ENCODE measurements around the gene SLC5A5. TPM values are rescaled to one million over a fixed set of nuclear protein-coding genes. Genes with fewer than 3 reads are reported as not detected.
"Not testable (repeated sequence)": the region's sequence is repeated elsewhere in the genome, so short reads cannot be mapped to it uniquely, and the experiment has no call there.

The SLC5A5 gene
- total RNA-seq, 1 donor from 2014 or later = not detected

DNA sequence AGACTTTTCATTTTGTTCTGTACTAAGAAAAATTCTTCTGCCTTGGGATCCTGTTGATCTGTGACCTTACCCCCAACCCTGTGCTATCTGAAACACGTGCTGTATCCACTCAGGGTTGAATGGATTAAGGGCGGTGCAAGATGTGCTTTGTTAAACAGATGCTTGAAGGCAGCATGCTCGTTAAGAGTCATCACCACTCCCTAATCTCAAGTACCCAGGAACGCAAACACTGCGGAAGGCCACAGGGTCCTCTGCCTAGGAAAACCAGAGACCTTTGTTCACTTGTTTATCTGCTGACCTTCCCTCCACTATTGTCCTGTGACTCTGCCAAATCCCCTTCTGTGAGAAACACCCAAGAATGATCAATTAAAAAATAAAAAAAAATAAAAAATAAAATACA is 47.4 kb downstream of the SLC5A5 start:
- DNase-seq (ENCODE audit: low read depth, low spot score) = not testable (repeated sequence)

GRCh38 chr19:17920527-17920926 is 48.8 kb downstream of the SLC5A5 start:
- no peak for DNase-seq (ENCODE audit: low read depth, low spot score)

DNA sequence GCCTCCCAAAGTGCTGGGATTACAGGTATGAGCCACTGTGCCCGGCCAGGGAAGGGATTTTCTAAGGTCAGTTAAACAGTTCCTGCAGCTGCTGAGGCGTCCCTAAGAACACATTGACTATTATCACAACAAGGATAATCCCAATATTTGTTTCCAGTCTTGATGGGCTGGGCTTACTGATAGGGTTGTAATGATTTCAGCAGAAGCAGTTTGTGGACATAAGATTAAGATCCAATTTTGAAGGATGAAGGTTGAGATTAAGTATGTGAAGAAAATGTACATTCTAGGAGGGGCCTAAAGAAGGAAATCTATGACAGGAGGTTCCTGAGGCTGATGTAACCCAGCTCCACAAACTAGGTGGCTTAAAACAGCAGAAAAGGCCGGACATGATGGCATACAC is 50.4 kb downstream of the SLC5A5 start:
- DNase-seq (ENCODE audit: low read depth, low spot score) = no peak

- no peak for DNase-seq (ENCODE audit: low read depth, low spot score)
Observed at GRCh38 chr19:17926044-17926443, 54.3 kb downstream of the SLC5A5 start.

DNA sequence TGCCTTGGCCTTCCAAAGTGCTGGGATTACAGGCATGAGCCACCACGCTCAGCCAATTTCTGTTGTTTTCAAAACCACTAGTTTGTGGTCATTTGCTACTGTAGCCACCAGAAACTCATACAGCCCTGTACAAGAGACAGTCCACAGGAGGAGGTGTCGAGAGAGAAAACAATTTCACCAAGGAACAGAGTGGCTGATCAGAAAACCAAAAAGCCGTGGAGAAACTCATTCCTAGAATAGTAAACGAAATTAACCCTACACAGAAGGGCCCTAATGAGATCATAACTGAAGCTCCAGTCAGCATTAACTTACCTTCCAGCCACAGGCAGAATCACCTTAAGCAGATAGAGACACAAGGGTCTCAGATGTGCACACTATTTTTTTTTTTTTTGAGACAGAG is 57.3 kb downstream of the SLC5A5 start:
- no peak for DNase-seq (ENCODE audit: low read depth, low spot score)

DNA sequence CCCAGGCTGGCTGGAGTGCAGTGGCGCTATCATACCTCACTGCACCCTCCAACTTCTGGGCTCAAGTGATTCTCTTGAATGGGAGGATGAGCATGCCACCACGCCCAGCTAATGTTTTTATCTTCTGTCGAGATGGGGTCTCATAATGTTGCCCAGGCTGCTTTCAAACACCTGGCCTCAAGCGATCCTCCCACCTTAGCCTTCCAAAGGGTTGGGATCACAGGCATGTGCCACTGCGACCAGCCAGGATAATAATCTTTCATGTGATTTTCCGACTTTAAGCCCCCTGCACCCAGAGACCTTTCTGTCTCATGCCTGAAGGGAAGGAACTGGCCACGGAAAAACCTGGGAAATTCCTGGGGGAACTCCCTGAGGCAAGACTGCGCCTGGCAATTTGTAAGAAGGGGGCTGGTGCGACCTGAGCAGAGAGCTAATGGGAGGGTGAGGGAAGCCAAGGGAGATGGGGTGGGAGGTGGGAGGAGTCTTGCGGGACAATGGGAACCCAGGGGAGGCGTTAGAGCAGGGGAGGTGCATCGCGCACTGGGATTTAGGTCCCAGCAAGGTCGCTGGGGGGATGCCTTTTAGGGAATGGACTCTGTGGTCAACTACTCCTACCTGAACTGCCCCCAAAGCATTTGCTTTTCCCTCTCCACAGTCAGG is 59.9 kb downstream of the SLC5A5 start:
- no peak for DNase-seq (ENCODE audit: low read depth, low spot score)

DNA sequence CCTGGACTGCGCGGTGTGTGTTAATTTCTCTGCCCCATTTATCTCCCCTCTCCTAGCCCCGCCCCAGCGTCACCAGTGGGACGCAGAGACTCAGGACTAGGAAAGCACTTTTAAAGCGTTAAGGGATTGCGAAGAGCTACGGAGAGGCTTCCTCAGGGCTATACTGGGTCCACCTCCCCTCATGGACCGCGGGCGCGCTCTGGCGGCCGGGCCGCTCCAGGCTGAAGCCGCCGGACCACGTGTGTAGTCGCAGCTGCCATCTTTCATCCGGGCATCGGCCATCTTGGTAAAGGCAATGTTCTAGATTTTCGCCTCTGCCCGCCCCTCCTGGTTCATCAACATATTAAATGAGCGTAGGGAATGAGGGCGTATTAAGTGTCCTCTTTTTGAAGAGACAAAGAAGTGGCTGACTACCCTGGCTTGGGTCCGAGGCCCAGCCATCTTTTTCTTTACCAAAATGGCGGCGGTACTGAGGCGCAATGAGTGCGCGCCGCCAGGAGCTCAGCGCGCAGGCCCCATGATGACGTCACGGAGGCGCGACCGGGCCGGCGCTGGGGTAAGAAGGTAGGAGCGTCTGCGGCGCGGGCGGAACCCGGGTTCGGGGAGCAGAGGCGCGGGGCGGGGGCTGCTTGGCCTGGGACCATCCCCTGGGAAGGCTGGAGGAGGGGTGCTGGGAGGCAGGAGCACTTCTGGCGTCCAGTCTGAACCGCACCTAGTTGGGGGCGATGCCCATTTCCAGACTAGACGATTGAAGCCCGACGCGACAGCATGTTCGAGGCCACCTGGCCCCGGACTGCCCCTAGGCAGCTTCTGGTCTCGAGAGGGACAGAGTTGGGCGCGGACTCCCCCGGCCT is 61.0 kb downstream of the SLC5A5 start, which contains the start of gene CCDC124:
TSS of gene CCDC124 (plus strand) at position 531 of the 854 bp plus-strand sequence. CDS start 3,406 bp downstream, outside the sequence.
- DNase-seq (ENCODE audit: low read depth, low spot score) = peak; percentile 61

DNA sequence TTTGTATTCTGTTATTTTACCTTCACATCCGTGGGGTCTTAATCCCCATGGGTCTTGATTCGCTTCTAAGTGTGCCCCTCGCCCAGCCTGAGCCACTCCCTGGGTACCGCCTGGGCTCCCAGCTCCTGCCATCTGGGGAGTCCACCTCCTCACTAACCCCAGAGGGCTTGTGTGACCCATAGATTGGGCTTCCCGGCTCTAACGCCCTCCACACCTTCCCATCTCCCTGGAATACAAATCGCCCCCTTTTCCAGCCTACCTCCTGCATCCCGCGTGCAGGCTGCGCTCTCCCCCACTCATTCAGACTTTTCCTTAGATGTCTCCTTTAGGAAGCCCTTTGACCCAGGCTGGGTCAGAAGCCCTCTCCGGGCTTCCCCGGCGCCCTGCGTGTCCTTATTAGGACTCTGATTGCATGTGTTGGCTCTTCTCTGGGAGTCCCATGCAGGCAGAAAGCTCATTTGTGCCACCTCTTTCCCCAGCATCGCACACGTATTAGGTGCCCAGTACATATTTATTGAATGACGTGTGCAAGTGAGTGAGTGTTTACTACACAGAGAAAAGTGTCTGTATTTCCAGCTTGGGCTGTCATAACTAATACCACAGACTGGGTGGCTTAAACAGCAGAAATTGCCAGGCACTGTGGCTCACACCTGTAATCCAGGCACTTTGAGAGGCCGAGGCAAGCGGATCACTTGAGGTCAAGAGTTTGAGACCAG is 61.8 kb downstream of the SLC5A5 start:
- DNase-seq (ENCODE audit: low read depth, low spot score) = no peak

GRCh38 chr19:17936379-17936778 is 64.6 kb downstream of the SLC5A5 start:
- DNase-seq (ENCODE audit: low read depth, low spot score) = no peak

DNA sequence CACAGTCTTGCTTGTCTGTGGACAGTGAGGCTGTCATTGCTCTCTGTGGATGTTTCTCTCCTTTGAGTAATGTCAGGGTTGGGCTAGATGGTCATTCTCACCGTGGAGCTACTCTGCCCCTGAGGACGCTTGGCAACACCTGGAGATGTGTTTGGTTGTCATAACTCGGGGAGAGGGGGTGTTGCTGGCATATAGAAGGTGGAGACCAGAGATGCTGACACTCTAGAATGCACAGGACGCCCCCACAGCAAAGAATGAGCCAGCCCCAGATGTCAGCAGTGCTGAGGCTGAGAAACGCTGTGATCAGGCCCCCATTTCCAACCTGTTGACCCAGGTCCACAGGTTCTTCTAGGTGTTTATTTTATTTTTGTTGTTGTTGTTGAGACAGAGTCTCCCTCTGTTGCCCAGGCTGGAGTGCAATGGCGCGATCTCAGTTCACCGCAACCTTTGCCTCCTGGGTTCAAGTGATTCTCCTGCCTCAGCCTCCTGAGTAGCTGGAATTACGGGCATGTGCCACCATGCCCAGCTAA is 65.7 kb downstream of the SLC5A5 start:
- no peak for DNase-seq (ENCODE audit: low read depth, low spot score)

DNA sequence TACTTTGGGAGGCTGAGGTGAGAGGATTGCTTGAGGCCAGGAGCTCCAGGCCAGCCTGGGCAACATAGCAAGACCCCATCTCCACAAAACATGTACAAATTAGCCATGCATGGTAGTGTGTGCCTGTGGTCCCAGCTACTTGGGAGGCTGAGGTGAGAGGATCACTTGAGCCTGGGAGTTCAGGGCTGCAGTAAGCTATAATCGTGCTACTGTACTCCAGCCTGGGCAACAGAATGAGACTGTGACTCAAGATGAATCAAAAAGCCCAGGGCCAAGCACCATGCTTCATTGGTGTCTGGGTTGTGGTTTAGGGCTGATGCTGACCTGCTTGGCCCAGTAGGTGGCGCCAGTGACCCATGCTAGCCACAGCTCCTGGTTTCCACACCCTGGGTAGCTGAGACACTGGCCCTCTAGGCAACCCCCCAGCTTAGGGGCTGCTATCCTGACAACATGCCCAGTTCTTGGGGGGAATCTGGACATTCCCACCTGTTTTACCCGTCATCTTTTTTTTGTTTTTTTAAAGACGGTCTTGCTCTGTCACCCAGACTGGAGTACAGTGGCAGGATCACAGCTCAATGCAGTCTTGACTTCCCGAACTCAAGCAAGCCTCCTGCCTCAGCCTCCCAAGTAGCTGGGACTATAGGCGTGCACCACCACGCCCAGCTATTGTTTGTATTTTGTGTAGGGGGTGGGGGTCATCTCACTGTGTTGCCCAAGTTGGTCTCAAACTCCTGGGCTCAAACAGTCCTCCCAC is 66.5 kb downstream of the SLC5A5 start:
- peak; percentile 19 for DNase-seq (ENCODE audit: low read depth, low spot score)

DNA sequence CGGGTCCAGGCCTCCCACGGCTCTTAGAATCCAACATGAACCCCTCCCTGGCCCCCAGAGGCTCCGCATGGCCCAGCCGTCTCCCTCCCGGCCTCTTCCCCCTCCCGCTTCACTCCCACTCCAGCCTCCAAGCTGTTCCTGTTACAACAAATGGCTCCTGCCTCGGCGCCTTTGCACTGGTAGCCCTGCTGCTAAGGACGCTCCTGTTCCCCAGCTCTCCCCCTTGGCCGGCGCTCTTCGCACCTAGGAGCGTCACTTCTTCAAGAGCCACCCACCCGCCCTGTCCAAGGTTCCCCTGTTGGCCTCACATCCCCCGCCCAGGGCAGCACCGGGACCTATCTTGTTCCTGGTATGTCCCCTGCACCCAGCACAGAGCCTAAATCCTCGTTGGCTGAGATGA is 70.4 kb downstream of the SLC5A5 start:
- DNase-seq (ENCODE audit: low read depth, low spot score) = no peak

- no peak for DNase-seq (ENCODE audit: low read depth, low spot score)
Observed at GRCh38 chr19:17942582-17943273, 71.0 kb downstream of the SLC5A5 start.

GRCh38 chr19:17943274-17944221 is 71.8 kb downstream of the SLC5A5 start:
- no peak for DNase-seq (ENCODE audit: low read depth, low spot score)

GRCh38 chr19:17944301-17944700 is 72.6 kb downstream of the SLC5A5 start:
- DNase-seq (ENCODE audit: low read depth, low spot score) = no peak

Data from pulmonary artery endothelial cell (primary cell).